HEK293 (cell line): ENCODE data around the gene SPDYC.

ENCODE experiments used
- GLIS2 ChIP-seq: fragments of 450-650 bp; formaldehyde crosslinking; IDR thresholded peaks from 2 replicates; pipeline ENCODE4 v1.5.1; 2016; ENCODE audit warnings: missing biosample characterization, missing genetic modification characterization
- HOXD13 ChIP-seq: sonication (generic); formaldehyde crosslinking; IDR thresholded peaks from 2 replicates; pipeline ENCODE4 v1.8.0; 2022; ENCODE audit warnings: missing genetic modification reagents, borderline replicate concordance
- KLF9 ChIP-seq: fragments of 450-650 bp; formaldehyde crosslinking; IDR thresholded peaks from 2 replicates; pipeline ENCODE4 v1.5.1; 2016; ENCODE audit warnings: missing biosample characterization, missing genetic modification characterization, low read depth
- SETDB1 ChIP-seq: IDR thresholded peaks from one replicate; pipeline ENCODE4 v1.6.1; 2017; ENCODE audit warnings: mild to moderate bottlenecking, low read length, moderate library complexity, mixed read lengths; ENCODE audit not compliant: insufficient read length
- TRIM28 ChIP-seq: IDR thresholded peaks from 2 replicates; pipeline ENCODE4 v1.6.1; 2011; ENCODE audit warnings: low read length, control low read depth, borderline replicate concordance
- YY1 ChIP-seq: fragments of 450-650 bp; formaldehyde crosslinking; IDR thresholded peaks from 2 replicates; pipeline ENCODE4 v1.5.1; 2018; ENCODE audit warnings: missing biosample characterization, missing genetic modification characterization
- ZBTB21 ChIP-seq: fragments of 450-650 bp; formaldehyde crosslinking; IDR thresholded peaks from 2 replicates; pipeline ENCODE4 v1.5.1; 2017; ENCODE audit warnings: missing biosample characterization, missing genetic modification characterization
- ZNF132 ChIP-seq: fragments of 450-650 bp; formaldehyde crosslinking; IDR thresholded peaks from 2 replicates; pipeline ENCODE4 v1.5.1; 2017; ENCODE audit warnings: missing biosample characterization, missing genetic modification characterization, borderline replicate concordance
- ZNF274 ChIP-seq, 2 experiments: fragments of 200-500 bp in 1 of 2; fragments of 450-650 bp in 1 of 2; sonication (Bioruptor generic) in 1 of 2; formaldehyde crosslinking in 1 of 2; IDR thresholded peaks; 2 replicates each; pipeline versions ENCODE4 v1.5.1 to v1.6.1; 2014 to 2016; ENCODE audit warnings: borderline replicate concordance in 1 of 2, inconsistent platforms in 1 of 2, low read length in 1 of 2, missing biosample characterization in 1 of 2, missing genetic modification characterization in 1 of 2
- ZNF362 ChIP-seq: fragments of 450-650 bp; formaldehyde crosslinking; IDR thresholded peaks from 2 replicates; pipeline ENCODE4 v1.5.1; 2016; ENCODE audit warnings: missing biosample characterization, missing genetic modification characterization
- TF ChIP-seq, protein P1 (sequence below): fragments of 450-650 bp; formaldehyde crosslinking; IDR thresholded peaks from 2 replicates; pipeline ENCODE4 v1.5.1; 2016; ENCODE audit warnings: missing biosample characterization, missing genetic modification characterization
- TF ChIP-seq, protein P2 (sequence below): fragments of 450-650 bp; formaldehyde crosslinking; IDR thresholded peaks from 2 replicates; pipeline ENCODE4 v1.5.1; 2016; ENCODE audit warnings: missing biosample characterization, missing genetic modification characterization
- TF ChIP-seq, protein P3 (sequence below): fragments of 450-650 bp; formaldehyde crosslinking; IDR thresholded peaks from 2 replicates; pipeline ENCODE4 v1.5.1; 2016; ENCODE audit warnings: missing biosample characterization, missing genetic modification characterization
- TF ChIP-seq, protein P4 (sequence below): fragments of 450-650 bp; formaldehyde crosslinking; IDR thresholded peaks from 2 replicates; pipeline ENCODE4 v1.5.1; 2016; ENCODE audit warnings: missing biosample characterization, missing genetic modification characterization

- TF ChIP-seq, protein P1, sequence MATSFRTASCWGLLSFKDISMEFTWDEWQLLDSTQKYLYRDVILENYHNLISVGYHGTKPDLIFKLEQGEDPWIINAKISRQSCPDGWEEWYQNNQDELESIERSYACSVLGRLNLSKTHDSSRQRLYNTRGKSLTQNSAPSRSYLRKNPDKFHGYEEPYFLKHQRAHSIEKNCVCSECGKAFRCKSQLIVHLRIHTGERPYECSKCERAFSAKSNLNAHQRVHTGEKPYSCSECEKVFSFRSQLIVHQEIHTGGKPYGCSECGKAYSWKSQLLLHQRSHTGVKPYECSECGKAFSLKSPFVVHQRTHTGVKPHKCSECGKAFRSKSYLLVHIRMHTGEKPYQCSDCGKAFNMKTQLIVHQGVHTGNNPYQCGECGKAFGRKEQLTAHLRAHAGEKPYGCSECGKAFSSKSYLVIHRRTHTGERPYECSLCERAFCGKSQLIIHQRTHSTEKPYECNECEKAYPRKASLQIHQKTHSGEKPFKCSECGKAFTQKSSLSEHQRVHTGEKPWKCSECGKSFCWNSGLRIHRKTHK (tag by site-specific recombination), result no peak
- TF ChIP-seq ZBTB21 (tag by site-specific recombination) (no peak), ZNF132 (tag by site-specific recombination) (no peak), SETDB1 (no peak), ZNF274 (IDR thresholded peaks at IDR 0.05; ENCODE audit: low read length) (no peak), ZNF274 (tag by site-specific recombination; IDR thresholded peaks at IDR 0.05; ENCODE audit: borderline replicate concordance) (no peak), GLIS2 (tag by site-specific recombination) (no peak), KLF9 (tag by site-specific recombination) (no peak), TRIM28 (no peak), HOXD13 (CRISPR knock-in tag) (no peak), YY1 (tag by site-specific recombination) (no peak), ZNF362 (tag by site-specific recombination) (no peak)
- TF ChIP-seq, protein P2, sequence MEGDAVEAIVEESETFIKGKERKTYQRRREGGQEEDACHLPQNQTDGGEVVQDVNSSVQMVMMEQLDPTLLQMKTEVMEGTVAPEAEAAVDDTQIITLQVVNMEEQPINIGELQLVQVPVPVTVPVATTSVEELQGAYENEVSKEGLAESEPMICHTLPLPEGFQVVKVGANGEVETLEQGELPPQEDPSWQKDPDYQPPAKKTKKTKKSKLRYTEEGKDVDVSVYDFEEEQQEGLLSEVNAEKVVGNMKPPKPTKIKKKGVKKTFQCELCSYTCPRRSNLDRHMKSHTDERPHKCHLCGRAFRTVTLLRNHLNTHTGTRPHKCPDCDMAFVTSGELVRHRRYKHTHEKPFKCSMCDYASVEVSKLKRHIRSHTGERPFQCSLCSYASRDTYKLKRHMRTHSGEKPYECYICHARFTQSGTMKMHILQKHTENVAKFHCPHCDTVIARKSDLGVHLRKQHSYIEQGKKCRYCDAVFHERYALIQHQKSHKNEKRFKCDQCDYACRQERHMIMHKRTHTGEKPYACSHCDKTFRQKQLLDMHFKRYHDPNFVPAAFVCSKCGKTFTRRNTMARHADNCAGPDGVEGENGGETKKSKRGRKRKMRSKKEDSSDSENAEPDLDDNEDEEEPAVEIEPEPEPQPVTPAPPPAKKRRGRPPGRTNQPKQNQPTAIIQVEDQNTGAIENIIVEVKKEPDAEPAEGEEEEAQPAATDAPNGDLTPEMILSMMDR (tag by site-specific recombination), result no peak
- TF ChIP-seq, protein P3, sequence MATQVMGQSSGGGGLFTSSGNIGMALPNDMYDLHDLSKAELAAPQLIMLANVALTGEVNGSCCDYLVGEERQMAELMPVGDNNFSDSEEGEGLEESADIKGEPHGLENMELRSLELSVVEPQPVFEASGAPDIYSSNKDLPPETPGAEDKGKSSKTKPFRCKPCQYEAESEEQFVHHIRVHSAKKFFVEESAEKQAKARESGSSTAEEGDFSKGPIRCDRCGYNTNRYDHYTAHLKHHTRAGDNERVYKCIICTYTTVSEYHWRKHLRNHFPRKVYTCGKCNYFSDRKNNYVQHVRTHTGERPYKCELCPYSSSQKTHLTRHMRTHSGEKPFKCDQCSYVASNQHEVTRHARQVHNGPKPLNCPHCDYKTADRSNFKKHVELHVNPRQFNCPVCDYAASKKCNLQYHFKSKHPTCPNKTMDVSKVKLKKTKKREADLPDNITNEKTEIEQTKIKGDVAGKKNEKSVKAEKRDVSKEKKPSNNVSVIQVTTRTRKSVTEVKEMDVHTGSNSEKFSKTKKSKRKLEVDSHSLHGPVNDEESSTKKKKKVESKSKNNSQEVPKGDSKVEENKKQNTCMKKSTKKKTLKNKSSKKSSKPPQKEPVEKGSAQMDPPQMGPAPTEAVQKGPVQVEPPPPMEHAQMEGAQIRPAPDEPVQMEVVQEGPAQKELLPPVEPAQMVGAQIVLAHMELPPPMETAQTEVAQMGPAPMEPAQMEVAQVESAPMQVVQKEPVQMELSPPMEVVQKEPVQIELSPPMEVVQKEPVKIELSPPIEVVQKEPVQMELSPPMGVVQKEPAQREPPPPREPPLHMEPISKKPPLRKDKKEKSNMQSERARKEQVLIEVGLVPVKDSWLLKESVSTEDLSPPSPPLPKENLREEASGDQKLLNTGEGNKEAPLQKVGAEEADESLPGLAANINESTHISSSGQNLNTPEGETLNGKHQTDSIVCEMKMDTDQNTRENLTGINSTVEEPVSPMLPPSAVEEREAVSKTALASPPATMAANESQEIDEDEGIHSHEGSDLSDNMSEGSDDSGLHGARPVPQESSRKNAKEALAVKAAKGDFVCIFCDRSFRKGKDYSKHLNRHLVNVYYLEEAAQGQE (tag by site-specific recombination), result no peak
- TF ChIP-seq, protein P4, sequence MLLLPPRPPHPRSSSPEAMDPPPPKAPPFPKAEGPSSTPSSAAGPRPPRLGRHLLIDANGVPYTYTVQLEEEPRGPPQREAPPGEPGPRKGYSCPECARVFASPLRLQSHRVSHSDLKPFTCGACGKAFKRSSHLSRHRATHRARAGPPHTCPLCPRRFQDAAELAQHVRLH (tag by site-specific recombination), result no peak
Observed at GRCh38 chr11:65214212-65214845, 44.3 kb downstream of the SPDYC start.
